ENCODE data around the gene PSMG4. TPM values are rescaled to one million over a fixed set of nuclear protein-coding genes. Genes with fewer than 3 reads are reported as not detected.

The PSMG4 gene
- total and polyA plus RNA-seq, 9 of the 15 experiments (the other 6 are each of a cell fraction or from before 2014, with no cell fraction given), result 12.9 to 185 (median 52.0) TPM

DNA sequence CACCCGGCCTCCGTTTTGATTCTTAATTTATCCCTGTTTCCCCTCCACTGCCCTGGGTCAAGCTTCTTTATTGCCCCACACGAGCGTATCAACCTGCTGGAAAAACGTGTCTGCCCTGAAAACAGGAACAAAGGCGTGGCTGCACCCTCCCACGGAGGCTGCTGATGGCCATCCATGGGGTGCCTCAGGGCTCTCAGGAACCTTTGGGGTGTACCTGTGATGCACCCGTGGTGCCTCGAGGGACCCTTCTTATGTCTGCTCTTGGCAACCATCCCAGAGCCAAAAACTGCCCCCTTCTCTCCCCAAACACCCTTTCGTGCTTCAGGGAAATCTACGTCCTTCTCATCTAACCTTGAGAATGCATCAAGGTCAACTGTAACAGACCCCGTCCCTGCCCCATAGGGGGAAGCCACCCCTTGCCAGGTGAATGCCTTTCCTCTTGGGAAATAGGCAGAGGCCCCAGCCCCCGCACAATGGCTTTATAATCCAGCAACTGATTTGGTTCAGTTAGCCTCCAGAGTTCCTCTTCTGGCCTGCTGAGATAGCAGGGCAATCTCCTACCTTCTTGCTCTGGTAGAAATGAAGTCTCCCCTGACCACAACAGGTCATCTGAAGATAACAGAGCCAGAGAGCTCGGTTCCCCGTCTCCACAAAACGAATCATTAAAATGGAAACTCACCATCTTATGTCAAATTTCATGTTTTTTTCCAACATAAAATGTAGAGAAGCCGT lies 29.4 kb downstream of the PSMG4 start (continued):
- TF ChIP-seq CCAR2 (IDR thresholded peaks at IDR 0.05; ENCODE audit: low read depth, low read length) (no peak), ATF7 (IDR thresholded peaks at IDR 0.05) (peak; percentile 71; the same call in 1 of the 2 replicates), ZNF41 (CRISPR knock-in tag; conservative IDR thresholded peaks at IDR 0.05) (peak; percentile 44; the same call in 1 of the 2 replicates), ETV1 (tag; conservative IDR thresholded peaks at IDR 0.05; ENCODE audit: low read depth) (0 out of 2 replicates have a peak, but pooled peaks have one; percentile 35), ZBTB17 (CRISPR knock-in tag; IDR thresholded peaks at IDR 0.05) (0 out of 2 replicates have a peak, but pooled peaks have one; percentile 53), CCNT2 (IDR thresholded peaks at IDR 0.05; ENCODE audit: borderline replicate concordance, extremely low read depth, insufficient read length, low read depth, low read length) (peak; percentile 65), TRIM24 (IDR thresholded peaks at IDR 0.05) (peak; percentile 94), PHB2 (IDR thresholded peaks at IDR 0.05; ENCODE audit: low read depth) (peak; percentile 92), TRIM28 (IDR thresholded peaks at IDR 0.05) (no peak), SMAD1 (IDR thresholded peaks at IDR 0.05; ENCODE audit: low read depth, low read length, partially characterized antibody) (peak; percentile 92), HDAC2 (IDR thresholded peaks at IDR 0.05) (peak; percentile 99), MTA2 (IDR thresholded peaks at IDR 0.05; ENCODE audit: low read depth) (peak; percentile 98), ZNF589 (CRISPR knock-in tag; IDR thresholded peaks at IDR 0.05; ENCODE audit: low read depth) (peak; percentile 95), HMG20B (CRISPR knock-in tag; IDR thresholded peaks at IDR 0.05) (no peak), ETV6 (IDR thresholded peaks at IDR 0.05; ENCODE audit: borderline replicate concordance in 1 of 2, low read depth in 2 of 2, low read length in 1 of 2) (peak in 1 of 2 experiments; percentile 85; a peak in 2 of 4 replicates), ETV6 (CRISPR knock-in tag; IDR thresholded peaks at IDR 0.05; ENCODE audit: borderline replicate concordance) (no peak)
- TF ChIP-seq, protein P1, sequence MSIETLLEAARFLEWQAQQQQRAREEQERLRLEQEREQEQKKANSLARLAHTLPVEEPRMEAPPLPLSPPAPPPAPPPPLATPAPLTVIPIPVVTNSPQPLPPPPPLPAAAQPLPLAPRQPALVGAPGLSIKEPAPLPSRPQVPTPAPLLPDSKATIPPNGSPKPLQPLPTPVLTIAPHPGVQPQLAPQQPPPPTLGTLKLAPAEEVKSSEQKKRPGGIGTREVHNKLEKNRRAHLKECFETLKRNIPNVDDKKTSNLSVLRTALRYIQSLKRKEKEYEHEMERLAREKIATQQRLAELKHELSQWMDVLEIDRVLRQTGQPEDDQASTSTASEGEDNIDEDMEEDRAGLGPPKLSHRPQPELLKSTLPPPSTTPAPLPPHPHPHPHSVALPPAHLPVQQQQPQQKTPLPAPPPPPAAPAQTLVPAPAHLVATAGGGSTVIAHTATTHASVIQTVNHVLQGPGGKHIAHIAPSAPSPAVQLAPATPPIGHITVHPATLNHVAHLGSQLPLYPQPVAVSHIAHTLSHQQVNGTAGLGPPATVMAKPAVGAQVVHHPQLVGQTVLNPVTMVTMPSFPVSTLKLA (conservative IDR thresholded peaks at IDR 0.05), result peak in 1 of 2 experiments; percentile 75; a peak in 2 of 4 replicates
- TF ChIP-seq, protein P2, sequence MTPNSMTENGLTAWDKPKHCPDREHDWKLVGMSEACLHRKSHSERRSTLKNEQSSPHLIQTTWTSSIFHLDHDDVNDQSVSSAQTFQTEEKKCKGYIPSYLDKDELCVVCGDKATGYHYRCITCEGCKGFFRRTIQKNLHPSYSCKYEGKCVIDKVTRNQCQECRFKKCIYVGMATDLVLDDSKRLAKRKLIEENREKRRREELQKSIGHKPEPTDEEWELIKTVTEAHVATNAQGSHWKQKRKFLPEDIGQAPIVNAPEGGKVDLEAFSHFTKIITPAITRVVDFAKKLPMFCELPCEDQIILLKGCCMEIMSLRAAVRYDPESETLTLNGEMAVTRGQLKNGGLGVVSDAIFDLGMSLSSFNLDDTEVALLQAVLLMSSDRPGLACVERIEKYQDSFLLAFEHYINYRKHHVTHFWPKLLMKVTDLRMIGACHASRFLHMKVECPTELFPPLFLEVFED (CRISPR knock-in tag; conservative IDR thresholded peaks at IDR 0.05), result 0 out of 2 replicates have a peak, but pooled peaks have one; percentile 59
- TF ChIP-seq, protein P3, sequence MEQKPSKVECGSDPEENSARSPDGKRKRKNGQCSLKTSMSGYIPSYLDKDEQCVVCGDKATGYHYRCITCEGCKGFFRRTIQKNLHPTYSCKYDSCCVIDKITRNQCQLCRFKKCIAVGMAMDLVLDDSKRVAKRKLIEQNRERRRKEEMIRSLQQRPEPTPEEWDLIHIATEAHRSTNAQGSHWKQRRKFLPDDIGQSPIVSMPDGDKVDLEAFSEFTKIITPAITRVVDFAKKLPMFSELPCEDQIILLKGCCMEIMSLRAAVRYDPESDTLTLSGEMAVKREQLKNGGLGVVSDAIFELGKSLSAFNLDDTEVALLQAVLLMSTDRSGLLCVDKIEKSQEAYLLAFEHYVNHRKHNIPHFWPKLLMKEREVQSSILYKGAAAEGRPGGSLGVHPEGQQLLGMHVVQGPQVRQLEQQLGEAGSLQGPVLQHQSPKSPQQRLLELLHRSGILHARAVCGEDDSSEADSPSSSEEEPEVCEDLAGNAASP (IDR thresholded peaks at IDR 0.05), result no peak
- TF ChIP-seq, protein P4, sequence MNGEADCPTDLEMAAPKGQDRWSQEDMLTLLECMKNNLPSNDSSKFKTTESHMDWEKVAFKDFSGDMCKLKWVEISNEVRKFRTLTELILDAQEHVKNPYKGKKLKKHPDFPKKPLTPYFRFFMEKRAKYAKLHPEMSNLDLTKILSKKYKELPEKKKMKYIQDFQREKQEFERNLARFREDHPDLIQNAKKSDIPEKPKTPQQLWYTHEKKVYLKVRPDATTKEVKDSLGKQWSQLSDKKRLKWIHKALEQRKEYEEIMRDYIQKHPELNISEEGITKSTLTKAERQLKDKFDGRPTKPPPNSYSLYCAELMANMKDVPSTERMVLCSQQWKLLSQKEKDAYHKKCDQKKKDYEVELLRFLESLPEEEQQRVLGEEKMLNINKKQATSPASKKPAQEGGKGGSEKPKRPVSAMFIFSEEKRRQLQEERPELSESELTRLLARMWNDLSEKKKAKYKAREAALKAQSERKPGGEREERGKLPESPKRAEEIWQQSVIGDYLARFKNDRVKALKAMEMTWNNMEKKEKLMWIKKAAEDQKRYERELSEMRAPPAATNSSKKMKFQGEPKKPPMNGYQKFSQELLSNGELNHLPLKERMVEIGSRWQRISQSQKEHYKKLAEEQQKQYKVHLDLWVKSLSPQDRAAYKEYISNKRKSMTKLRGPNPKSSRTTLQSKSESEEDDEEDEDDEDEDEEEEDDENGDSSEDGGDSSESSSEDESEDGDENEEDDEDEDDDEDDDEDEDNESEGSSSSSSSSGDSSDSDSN (IDR thresholded peaks at IDR 0.05; ENCODE audit: borderline replicate concordance in 1 of 2, low read depth in 2 of 2, low read length in 2 of 2), result peak; percentile 70 to 73; a peak in 2 of 4 replicates
